Smooth muscle cell (in vitro differentiated cells): ENCODE results near the gene TTC16. TPM values are rescaled to one million over a fixed set of nuclear protein-coding genes. Genes with fewer than 3 reads are reported as not detected.
"Not testable (repeated sequence)": the region's sequence is repeated elsewhere in the genome, so short reads cannot be mapped to it uniquely, and the experiment has no call there.

Source experiments
- DNase-seq: peaks from one replicate; lab custom pipeline; 2025; ENCODE audit not compliant: unreplicated experiment; lab: John Stamatoyannopoulos, UW
- H2AFZ ChIP-seq: fragments of 200-600 bp; sonication (generic); 2 replicates; pipeline ENCODE4 v1.6.0; 2016; ENCODE audit warnings: antibody characterized with exemption, low read depth, mild to moderate bottlenecking
- H3F3A ChIP-seq: fragments of 200-600 bp; sonication (generic); 2 replicates; pipeline ENCODE4 v1.6.0; 2017; ENCODE audit warnings: antibody characterized with exemption, low read depth
- H3K27ac ChIP-seq: fragments of 200-600 bp; sonication (generic); 2 replicates; pipeline ENCODE4 v1.5.1; 2016; ENCODE audit warnings: low read depth, mild to moderate bottlenecking
- H3K27me3 ChIP-seq: fragments of 200-600 bp; sonication (generic); 2 replicates; pipeline ENCODE4 v1.6.1; 2016; ENCODE audit warnings: low read depth, mild to moderate bottlenecking
- H3K36me3 ChIP-seq: fragments of 200-600 bp; sonication (generic); 2 replicates; pipeline ENCODE4 v1.5.1; 2016; ENCODE audit warnings: low read depth
- H3K4me1 ChIP-seq: fragments of 200-600 bp; sonication (generic); 2 replicates; pipeline ENCODE4 v1.5.1; 2016; ENCODE audit warnings: low read depth
- H3K4me2 ChIP-seq: fragments of 200-600 bp; sonication (generic); 2 replicates; pipeline ENCODE4 v1.6.0; 2016; ENCODE audit warnings: mild to moderate bottlenecking
- H3K4me3 ChIP-seq: fragments of 200-600 bp; sonication (generic); 2 replicates; pipeline ENCODE4 v1.5.1; 2016; ENCODE audit warnings: mild to moderate bottlenecking
- H3K79me2 ChIP-seq: fragments of 200-600 bp; sonication (generic); 2 replicates; pipeline ENCODE4 v1.6.0; 2016; ENCODE audit warnings: low read depth, mild to moderate bottlenecking
- H3K9ac ChIP-seq: fragments of 200-600 bp; sonication (generic); 2 replicates; pipeline ENCODE4 v1.6.0; 2016; ENCODE audit warnings: low read depth
- H3K9me3 ChIP-seq: fragments of 200-600 bp; sonication (generic); replicated peaks from 2 replicates; pipeline ENCODE4 v1.5.1; 2016; ENCODE audit warnings: low read depth
- H4K20me1 ChIP-seq: fragments of 200-600 bp; sonication (generic); 2 replicates; pipeline ENCODE4 v1.6.0; 2016; ENCODE audit warnings: low read depth
- CTCF ChIP-seq: fragments of 200-600 bp; sonication (generic); IDR thresholded peaks from 2 replicates; pipeline ENCODE4 v1.5.1; 2017; ENCODE audit warnings: borderline replicate concordance, mild to moderate bottlenecking, antibody characterized with exemption; ENCODE audit not compliant: insufficient read depth, poor library complexity, severe bottlenecking
- WGBS: methylation state at CpG from one replicate; pipeline ENCODE4 v1.1.7; 2016; ENCODE audit warnings: low lambda C conversion rate; 5-methylcytosine and 5-hydroxymethylcytosine counted together
- polyA plus RNA-seq: library from polyadenylated mRNA; unstranded; fragments of >200 nt; fragmentation: Nextera tagmentation; extraction: Ambion mirVana; gene quantifications from 2 replicates; pipeline ENCODE4 v1.2.1, GENCODE V29; 2016
- total RNA-seq: library from RNA; depleted of rRNA; stranded (reverse); fragments of >200 nt; gene quantifications from 2 replicates; pipeline ENCODE4 v1.2.3, GENCODE V29; 2014

The TTC16 gene
- total and polyA plus RNA-seq, 2 experiments from 2014 or later = 0.22 TPM; not detected in 1

GRCh38 chr9:127778280-127779135 is 62.6 kb downstream of the TTC16 start, which contains the start of gene SH2D3C:
SH2D3C (minus strand) TSS chr9:127778666; CDS start chr9:127778627, 39 bp downstream.
- Histone ChIP-seq H4K20me1 (no peaks in the 10 kb centered on the region), H3K27me3 (no peaks in the 10 kb centered on the region), H3K4me3 (no peak within 1 kb of the TSS), H3K4me1 (no peaks in the 10 kb centered on the region), H3K9ac (no peak within 1 kb of the TSS), H3K27ac (no peak within 1 kb of the TSS), H3K9me3 (no peaks in the 10 kb centered on the region), H3K36me3 (no peaks in the 10 kb centered on the region), H2AFZ (no peak within 1 kb of the TSS), H3F3A (no peaks in the 10 kb centered on the region), H3K79me2 (no peaks in the 10 kb centered on the region), H3K4me2 (no peak within 1 kb of the TSS)
- DNase-seq = no peak
- TF ChIP-seq CTCF = no peak
- WGBS = 80% methylated on average over 13 of the region's 13 CpGs

DNA sequence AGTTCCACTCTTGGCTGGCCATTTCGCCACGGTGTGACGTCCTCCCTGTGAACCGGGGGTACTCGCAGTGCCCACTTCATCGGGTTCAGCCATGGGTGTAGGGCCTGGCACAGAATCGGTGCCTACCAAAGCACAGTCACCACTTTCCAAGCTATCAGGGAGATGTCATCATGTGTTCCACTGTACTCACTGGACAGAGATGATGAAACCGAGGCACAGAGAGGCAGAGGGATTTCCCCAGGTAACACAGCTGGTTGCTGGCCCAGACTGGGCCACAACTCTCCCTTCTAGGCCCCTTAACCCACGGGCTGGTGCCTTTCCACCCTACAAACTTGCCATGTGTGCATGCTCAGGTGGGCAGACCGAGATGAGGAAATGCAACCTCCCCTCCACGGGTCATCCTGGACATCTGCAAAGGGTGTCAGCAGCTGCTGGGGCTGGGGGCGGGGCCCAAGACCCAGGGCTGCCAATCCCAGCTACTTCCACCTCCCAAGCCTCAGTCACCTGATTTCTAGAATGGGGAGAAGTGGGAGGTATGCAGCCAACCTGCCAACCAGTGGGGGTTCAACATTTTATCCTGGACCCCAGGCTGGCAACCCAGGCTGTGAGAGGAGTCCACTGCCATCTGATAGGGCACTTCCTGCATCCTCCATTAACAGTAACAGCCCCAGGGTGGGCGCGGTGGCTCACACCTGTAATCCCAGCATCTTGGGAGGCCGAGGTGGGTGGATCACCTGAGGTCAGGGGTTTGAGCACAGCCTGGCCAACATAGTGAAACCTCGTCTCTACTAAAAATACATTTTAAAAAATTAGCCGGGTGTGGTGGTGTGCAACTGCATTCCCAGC is 63.5 kb downstream of the TTC16 start:
- TF ChIP-seq CTCF = no peak
- DNase-seq = no peak
- no peaks in the 10 kb centered on the region for H3K36me3 ChIP-seq
- H4K20me1 ChIP-seq = no peaks in the 10 kb centered on the region
- WGBS = 88% methylated on average over 17 of the region's 17 CpGs
- no peaks in the 10 kb centered on the region for H3K27me3 ChIP-seq
- H3K4me2 ChIP-seq = no peak overlapping the region
- no peak overlapping the region for H3K9ac ChIP-seq
- no peaks in the 10 kb centered on the region for H3K9me3 ChIP-seq
- no peaks in the 10 kb centered on the region for H3K79me2 ChIP-seq
- no peaks in the 10 kb centered on the region for H3K4me1 ChIP-seq
- H3K27ac ChIP-seq = no peak overlapping the region
- H3K4me3 ChIP-seq = no peak overlapping the region
- H3F3A ChIP-seq = no peaks in the 10 kb centered on the region
- no peak overlapping the region for H2AFZ ChIP-seq

DNA sequence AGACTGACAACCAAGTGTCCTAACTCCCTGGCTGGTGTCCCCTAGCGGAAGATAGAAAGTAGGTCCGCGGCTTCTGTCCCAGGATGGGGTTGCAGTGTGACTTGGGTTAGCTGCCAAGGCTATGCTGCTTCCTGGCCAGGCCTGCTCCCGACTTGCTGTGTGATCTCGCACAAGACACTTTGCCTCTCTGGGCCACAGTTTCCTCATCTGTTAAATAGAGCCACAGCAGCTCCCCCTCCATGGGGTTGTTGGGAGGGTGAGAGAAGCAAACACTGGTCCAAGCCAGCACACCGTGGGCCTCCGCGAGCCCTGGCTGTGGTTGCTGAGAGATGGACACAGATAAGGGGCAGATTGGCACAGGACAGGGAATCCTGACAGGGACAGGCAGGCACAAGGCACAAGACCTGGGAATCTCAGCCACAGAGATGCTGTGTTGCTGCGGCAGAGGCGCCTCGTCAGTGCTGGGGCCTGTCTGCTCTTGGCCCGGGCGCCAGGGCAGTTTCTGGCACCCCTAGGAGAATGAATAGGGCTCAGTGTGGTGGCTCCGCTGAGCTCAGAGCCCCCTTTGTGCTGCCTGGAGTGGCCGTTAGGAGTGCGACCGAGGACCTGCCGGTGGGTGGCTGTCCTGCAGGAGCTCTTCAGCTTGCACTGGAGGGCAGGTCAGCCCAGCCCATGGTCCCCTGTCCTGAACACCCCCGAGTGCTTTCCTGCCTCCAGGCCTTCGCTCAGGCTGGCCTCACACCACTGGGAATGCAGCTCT is 64.4 kb downstream of the TTC16 start:
- Histone ChIP-seq H3K4me3 (no peak overlapping the region), H2AFZ (no peak overlapping the region), H3K27ac (no peak overlapping the region), H3K4me1 (no peaks in the 10 kb centered on the region), H3K4me2 (no peak overlapping the region), H3K36me3 (no peaks in the 10 kb centered on the region), H4K20me1 (no peaks in the 10 kb centered on the region), H3F3A (no peaks in the 10 kb centered on the region), H3K27me3 (no peaks in the 10 kb centered on the region), H3K9ac (no peak overlapping the region), H3K9me3 (no peaks in the 10 kb centered on the region), H3K79me2 (no peaks in the 10 kb centered on the region)
- no peak for TF ChIP-seq CTCF
- no peak for DNase-seq
- 89% methylated on average over 20 of the region's 20 CpGs for WGBS

DNA sequence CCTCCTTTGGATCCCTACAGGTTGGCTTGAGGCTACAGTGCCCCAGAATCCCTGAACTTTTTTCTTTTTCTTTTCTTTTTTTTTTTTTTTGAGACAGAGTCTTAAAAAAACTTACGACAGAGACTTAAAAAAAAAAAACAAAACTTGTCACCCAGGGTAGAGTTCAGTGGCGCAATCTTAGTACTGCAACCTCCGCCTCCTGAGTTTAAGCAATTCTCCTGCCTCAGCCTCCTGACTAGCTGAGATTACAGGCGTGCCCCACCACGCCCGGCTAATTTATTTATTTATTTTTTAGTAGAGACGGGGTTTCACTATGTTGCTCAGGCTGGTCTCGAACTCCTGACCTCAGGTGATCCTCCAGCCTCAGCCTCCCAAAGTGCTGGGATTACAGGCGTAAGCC is 65.0 kb downstream of the TTC16 start:
- H3K4me3 ChIP-seq, H3K27ac ChIP-seq, H3K9me3 ChIP-seq, H3K9ac ChIP-seq, H3K4me2 ChIP-seq, H4K20me1 ChIP-seq, DNase-seq, H2AFZ ChIP-seq, H3F3A ChIP-seq, H3K4me1 ChIP-seq, H3K79me2 ChIP-seq, H3K27me3 ChIP-seq, H3K36me3 ChIP-seq: not testable (repeated sequence)
- 93% methylated on average over 9 of the region's 9 CpGs for WGBS
